Measurements from ENCODE around the gene FAM221B.

The FAM221B gene

DNA sequence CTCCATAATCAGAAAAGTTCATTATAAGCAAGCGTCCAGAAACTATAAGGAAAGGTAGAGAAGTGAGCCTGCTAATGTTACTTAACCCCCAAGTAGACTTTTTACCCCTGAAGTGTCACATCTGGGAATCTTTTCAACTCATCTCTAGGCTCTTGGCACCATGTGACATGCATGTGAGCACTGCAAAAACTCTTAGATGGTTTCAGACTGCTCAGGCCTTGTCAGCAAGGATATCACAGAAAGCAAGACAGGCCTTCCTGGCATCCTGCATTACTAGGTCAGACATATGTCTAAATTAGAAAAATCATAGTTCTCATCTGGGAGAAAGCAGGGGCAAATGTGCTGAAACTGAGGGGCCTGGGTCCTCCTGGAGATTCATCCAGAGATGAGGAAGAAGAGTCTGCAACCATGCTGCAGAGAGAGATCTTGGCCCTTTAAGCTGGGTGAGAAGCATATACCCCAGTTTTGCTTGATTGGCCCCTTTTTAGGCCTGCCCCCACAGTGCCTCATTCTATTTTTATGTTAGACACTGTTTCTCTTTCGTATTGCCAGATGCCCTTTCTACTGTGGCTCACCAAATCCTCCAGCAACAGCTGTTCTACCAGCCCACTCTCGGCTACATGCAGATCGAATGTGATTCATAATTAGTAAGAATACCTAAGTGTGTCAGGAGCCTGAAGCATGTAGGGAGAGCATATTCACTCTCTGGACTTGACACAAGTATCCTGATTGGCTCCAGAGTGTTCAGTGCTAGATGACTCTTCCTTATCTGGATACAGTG lies 19.4 kb upstream of the FAM221B start:
- DNase-seq (ENCODE audit: low read depth), result no peak

DNA sequence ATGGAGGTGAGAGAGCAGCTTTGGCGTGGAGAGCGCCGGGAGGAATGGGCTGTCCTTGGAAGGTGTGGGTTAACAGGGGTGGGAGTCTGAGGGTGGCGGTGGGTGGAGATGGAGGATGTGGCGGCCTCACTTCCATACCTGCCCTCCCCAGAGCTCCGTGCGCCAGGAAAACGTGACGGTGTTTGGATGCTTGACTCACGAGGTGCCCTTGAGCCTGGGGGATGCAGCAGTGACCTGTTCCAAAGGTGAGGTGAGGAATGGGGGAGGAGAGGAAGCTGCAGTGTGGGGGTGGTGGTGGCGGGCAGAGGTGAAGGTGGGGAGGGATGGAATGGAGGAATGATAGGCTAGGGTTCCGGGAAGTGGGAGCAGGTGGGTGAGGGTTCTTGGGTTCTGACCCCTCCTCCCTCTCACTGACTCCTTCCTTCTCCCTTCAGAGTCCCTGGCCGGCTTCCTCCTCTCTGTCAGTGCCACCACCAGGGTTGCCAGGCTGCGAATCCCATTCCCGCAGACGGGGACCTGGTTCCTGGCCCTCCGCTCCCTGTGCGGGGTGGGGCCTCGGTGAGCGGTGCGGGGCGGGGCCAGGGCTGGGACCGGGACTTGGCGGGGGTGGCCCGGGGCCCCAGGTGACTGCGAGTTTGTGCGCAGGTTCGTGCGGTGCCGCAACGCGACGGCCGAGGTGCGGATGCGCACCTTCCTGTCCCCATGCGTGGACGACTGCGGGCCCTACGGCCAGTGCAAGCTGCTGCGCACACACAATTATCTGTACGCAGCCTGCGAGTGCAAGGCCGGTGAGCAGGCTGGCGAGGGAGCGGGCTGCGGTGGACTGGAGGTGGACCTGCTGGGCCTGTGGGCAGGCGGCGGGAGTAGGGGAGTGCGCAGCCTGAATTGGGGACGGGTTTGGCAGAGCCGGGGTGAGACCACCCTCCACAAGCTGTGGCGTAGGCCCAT lies 17.6 kb upstream of the FAM221B start:
- no peak for DNase-seq (ENCODE audit: low read depth)

GRCh38 chr9:35844628-35845270 lies 16.2 kb upstream of the FAM221B start:
- DNase-seq (ENCODE audit: low read depth), result no peak

DNA sequence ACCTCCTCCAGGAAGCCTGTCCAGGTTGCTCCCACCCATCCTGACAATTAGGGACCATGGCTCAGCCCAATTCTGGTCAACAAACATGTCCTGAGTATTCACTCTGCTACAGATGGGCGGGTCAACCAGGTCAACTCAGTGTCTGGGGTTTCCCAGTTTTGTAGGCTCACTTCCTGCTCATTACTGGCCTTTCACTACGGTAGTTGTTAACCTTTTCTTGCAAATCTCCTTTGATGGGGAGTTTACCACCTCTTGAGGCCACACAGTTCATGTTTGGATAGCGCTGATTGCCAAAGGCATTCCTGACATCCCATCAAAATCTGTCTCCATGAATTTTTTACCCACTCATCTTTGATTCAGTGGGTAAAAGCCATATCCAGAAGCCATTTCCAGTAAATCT lies 14.3 kb upstream of the FAM221B start:
- no peak for DNase-seq (ENCODE audit: low read depth)

- no peak for DNase-seq (ENCODE audit: low read depth)
Observed at GRCh38 chr9:35842020-35842745, 13.7 kb upstream of the FAM221B start.

DNA sequence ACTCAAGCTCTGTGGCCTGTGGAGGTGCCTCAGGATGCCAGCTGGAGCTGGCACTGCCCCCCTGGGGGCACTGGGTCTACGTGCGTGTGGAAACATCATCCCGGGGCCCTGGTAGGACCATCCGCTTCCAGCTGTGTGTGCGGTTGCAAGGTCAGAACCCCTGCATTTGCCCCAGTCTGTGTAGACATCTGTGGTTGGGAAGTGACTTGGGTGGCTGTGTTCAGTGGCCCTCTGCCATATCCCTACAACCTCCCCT lies 13.0 kb upstream of the FAM221B start:
- no peak for DNase-seq (ENCODE audit: low read depth)

GRCh38 chr9:35840881-35841644 lies 12.5 kb upstream of the FAM221B start:
- no peak for DNase-seq (ENCODE audit: low read depth)

- no peak for DNase-seq (ENCODE audit: low read depth)
Observed at GRCh38 chr9:35839926-35840325, 11.4 kb upstream of the FAM221B start.

GRCh38 chr9:35836595-35836994 lies 8.1 kb upstream of the FAM221B start:
- no peak for DNase-seq (ENCODE audit: low read depth)

GRCh38 chr9:35835766-35836165 lies 7.2 kb upstream of the FAM221B start:
- DNase-seq (ENCODE audit: low read depth), result no peak

DNA sequence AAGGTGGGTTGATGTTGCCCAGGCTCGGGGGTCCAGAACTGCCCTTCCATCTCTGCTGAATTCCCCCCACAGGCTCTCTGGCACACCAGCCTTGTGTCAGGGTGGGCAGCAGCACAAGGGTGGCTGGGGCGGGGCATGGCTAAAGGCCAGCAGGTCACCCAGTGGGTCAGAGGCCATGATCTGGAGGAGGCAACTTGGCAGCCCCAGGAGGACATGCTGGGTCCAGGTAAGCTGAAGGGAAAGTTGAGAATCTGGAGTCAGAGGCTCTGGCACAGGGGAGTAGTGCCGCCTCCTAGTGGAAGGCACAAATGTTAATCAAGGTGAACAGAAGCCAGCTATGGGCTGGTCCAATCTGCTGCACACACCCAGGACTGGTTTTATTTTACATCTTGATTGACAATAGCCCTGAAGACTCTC lies 6.7 kb upstream of the FAM221B start:
- no peak for DNase-seq (ENCODE audit: low read depth)

- DNase-seq (ENCODE audit: low read depth), result no peak
Observed at GRCh38 chr9:35834260-35835215, 6.0 kb upstream of the FAM221B start.

GRCh38 chr9:35832814-35833213 lies 4.3 kb upstream of the FAM221B start:
- no peak for DNase-seq (ENCODE audit: low read depth)

DNA sequence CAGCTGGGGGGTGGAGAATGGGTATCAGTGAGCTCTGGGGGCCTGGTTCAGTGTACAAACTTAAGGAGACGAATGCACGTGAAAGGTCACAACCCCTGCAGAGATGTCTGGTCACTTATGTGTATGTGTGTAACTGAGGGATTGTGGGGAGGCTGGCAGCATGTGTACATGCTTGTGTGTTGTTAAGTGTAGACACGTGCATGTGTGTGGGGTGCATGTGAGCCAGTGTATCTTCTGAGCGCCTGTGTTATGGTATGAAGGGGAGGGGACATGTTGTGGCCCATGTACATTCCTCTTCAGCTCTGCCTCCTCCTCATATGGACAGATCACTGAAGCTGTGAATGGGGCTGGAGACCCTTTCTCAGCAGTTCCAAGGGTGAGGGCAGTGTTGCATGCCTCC lies 2.5 kb upstream of the FAM221B start:
- DNase-seq (ENCODE audit: low read depth), result no peak

DNA sequence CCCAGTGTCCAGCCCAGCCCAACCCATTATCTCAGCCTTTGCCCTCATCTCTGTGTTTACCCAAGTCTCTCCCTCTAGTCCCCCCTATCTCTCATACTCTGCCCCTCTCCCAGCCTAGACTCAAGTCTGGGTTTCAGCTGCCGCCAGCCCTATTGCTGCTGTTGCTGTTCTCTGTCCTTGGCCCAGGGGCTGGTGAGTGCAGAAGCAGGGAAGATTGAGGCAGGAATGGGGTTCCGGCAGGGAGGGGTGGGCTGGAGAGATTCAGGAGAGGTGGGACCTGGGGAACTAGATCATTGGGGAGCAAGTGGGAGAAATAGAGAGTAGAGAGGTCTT lies 1.2 kb upstream of the FAM221B start:
- DNase-seq (ENCODE audit: low read depth), result no peak

DNA sequence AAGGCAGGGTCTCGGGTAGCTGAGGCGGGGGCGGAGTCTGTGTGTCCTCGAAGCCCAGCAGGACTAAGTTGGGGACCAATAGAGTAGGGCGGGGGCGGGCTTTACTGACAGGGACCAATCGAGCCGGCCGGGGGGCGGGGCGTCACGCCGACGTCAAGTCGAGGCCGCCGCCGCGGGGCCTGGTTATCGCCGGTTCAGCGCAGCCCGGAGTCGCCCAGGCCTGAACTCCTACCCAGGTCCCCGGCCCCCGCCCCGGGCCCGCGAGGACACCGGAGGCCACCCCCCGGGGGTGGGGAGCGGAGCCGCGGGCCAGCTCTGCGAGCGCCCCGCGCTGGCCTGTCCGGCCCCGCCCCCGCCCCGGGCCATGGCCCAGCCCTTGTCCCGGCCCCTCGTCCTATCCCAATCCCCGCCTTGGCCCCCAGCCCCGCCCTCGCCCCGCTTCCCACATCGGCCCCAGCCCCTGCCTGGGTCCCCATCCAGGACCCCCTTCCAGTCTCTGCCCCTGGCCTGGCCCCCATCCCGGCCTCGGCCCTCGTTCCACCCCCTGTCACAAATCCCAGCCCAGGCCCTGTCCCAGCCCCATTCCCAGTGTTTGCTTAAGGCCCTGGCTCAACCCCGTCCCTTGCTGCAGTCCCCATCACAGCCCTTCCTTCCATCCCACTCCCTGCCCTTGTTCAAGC lies 692 bp upstream of the FAM221B start, which contains the start of gene TMEM8B:
Gene TMEM8B (plus strand): TSS at position 145 of the 680 bp plus-strand sequence. CDS start 220 bp downstream, at position 365.
- DNase-seq (ENCODE audit: low read depth), result peak; percentile 93

GRCh38 chr9:35827486-35827885 lies 1.0 kb downstream of the FAM221B start:
- no peak for DNase-seq (ENCODE audit: low read depth)

DNA sequence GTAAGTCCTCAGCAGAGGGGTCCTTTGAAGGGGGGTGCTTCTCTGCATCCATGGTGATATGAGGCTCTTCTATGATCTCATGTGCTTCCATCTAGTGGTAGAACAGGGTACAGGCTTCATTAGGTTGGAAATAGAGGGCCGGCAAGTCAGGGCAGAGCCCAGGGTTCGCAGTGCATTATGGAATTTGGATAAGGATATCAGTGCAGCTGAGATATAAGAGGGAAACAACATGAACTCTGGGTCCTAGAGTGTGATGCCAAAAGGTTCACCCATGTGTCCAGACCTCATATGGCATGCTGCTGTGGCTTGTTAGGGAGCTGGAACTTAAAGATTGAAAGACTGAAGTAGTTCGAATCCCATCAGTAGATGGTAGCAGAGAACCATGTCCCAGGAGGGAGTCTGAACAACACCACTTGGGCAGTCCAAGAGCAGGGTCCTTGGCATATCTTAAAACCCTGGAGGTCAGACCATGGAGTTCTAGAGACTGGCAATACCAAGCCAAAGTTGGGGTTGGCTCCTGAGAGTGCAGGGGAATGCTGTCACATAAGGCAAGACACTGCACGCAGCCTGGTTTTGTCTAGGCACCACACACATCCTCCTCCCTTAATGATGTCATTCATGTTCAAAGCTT lies 2.3 kb downstream of the FAM221B start:
- DNase-seq (ENCODE audit: low read depth), result no peak

DNA sequence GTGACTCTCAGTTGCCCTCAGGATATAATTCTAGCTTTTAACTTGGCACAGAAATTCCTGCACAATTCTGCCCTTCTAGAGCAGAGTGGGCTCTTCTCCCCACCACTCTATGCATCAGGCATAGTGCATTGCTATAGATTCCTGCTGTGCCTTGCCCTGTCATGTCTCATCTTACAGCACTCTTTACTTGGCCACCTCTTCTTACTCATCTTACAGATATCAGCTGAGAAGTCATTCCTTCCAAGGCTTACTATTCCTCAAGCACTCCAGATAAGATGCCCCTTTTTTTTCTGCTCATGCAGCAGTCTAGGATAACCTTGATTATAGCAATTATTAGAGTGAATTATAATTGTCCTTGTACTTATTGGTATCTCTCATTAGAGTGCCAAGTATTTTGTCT lies 5.6 kb downstream of the FAM221B start:
- no peak for DNase-seq (ENCODE audit: low read depth)
